Breast epithelium (tissue), 4 donors: ENCODE results near the gene NCK2. TPM values are rescaled to one million over a fixed set of nuclear protein-coding genes. Genes with fewer than 3 reads are reported as not detected.

Experiments used
- DNase-seq, 2 donors: peaks; one replicate each; pipeline ENCODE4 v3.0.0-alpha.2; 2019; ENCODE audit warnings: low spot score in 2 of 2
- H3K27ac ChIP-seq, 2 donors: fragments of 200-600 bp; sonication (generic) in 1 of 2; one replicate each; pipeline ENCODE4 v1.5.1; 2016 to 2019; ENCODE audit warnings: mild to moderate bottlenecking in 1 of 2
- H3K27me3 ChIP-seq, 2 donors: fragments of 200-600 bp; sonication (generic) in 1 of 2; one replicate each; pipeline versions ENCODE4 v1.5.1 to v1.6.0; 2017 to 2019; ENCODE audit warnings: control low read depth in 1 of 2, mild to moderate bottlenecking in 1 of 2
- H3K36me3 ChIP-seq: fragments of 200-600 bp; one replicate; pipeline ENCODE4 v1.5.1; 2019
- H3K4me1 ChIP-seq, 2 donors: fragments of 200-600 bp; sonication (generic); one replicate each; pipeline ENCODE4 v1.5.1; 2016 to 2019; ENCODE audit warnings: control low read depth in 1 of 2
- H3K4me3 ChIP-seq, 3 donors: fragments of 200-600 bp; sonication (generic); 1 replicate in 2 of 3; 2 replicates in 1 of 3; pipeline ENCODE4 v1.5.1; 2016 to 2019; ENCODE audit warnings: mild to moderate bottlenecking in 3 of 3, moderate library complexity in 2 of 3
- H3K9me3 ChIP-seq, 2 donors: fragments of 200-600 bp; sonication (generic) in 1 of 2; one replicate each; pipeline ENCODE4 v1.5.1; 2016 to 2019; ENCODE audit warnings: control low read depth in 1 of 2
- POLR2A ChIP-seq: fragments of 450-650 bp; IDR thresholded peaks from one replicate; pipeline ENCODE4 v1.6.1; 2016; ENCODE audit warnings: antibody characterized with exemption, mild to moderate bottlenecking, moderate library complexity
- POLR2AphosphoS5 ChIP-seq, 3 donors: sonication (generic); formaldehyde crosslinking; IDR thresholded peaks; one replicate each; pipeline ENCODE4 v1.6.1; 2017; ENCODE audit warnings: antibody characterized with exemption in 3 of 3
- intact Hi-C: fragments of 100-400 bp; cut with DNase I; formaldehyde crosslinking; loops from one replicate; pipeline ENCODE4 v1.15.1; 2023; ENCODE audit warnings: low total_unique reads
- total RNA-seq, 3 donors: library from RNA; depleted of rRNA; stranded (reverse); fragments of >200 nt; gene quantifications; one replicate each; pipeline ENCODE4 v1.1.0, GENCODE V29; 2016
- TF ChIP-seq, protein P1 (sequence below), 3 donors: fragments of 450-650 bp; IDR thresholded peaks; one replicate each; pipeline ENCODE4 v1.5.1; 2016 to 2017; ENCODE audit warnings: antibody characterized with exemption in 3 of 3, mild to moderate bottlenecking in 3 of 3, moderate library complexity in 3 of 3

NCK2 gene
- total RNA-seq, 3 donors from 2014 or later = 42.0 to 54.3 (median 46.9) TPM

DNA sequence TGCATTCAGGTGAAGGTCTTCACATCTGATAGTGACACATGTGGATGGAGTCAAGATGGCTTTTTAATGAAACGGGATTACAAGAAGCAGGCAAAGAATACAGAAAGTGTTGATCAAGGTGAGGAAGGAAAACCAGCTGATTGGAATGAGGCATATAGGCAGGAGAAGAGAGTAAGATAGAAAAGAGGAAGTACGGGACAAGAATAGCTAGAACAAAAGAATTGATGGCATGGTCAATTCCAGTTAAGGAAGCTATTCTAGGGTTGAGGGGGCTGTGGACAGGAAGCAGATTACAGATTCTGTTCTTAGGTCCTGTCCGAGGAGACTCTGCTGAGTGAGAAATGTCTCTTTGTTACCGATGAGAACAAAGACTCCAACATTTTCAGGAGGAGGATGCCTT, 13.2 kb upstream of the NCK2 start:
- peaks cover 0 to 5% of the 10 kb centered on the region in 2 donors for H3K9me3 ChIP-seq
- H3K27me3 ChIP-seq = no peaks in the 10 kb centered on the region
- TF ChIP-seq, protein P1, sequence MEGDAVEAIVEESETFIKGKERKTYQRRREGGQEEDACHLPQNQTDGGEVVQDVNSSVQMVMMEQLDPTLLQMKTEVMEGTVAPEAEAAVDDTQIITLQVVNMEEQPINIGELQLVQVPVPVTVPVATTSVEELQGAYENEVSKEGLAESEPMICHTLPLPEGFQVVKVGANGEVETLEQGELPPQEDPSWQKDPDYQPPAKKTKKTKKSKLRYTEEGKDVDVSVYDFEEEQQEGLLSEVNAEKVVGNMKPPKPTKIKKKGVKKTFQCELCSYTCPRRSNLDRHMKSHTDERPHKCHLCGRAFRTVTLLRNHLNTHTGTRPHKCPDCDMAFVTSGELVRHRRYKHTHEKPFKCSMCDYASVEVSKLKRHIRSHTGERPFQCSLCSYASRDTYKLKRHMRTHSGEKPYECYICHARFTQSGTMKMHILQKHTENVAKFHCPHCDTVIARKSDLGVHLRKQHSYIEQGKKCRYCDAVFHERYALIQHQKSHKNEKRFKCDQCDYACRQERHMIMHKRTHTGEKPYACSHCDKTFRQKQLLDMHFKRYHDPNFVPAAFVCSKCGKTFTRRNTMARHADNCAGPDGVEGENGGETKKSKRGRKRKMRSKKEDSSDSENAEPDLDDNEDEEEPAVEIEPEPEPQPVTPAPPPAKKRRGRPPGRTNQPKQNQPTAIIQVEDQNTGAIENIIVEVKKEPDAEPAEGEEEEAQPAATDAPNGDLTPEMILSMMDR (IDR thresholded peaks at IDR 0.05) = no peak
- TF ChIP-seq POLR2A (no peak), POLR2AphosphoS5 (IDR thresholded peaks at IDR 0.05) (no peak)
- intact Hi-C loops = no loop called here
- DNase-seq = no peak
- no peaks in the 10 kb centered on the region for H3K4me1 ChIP-seq
- H3K36me3 ChIP-seq = no peaks in the 10 kb centered on the region
- no peak overlapping the region for H3K4me3 ChIP-seq
- no peak overlapping the region for H3K27ac ChIP-seq

DNA sequence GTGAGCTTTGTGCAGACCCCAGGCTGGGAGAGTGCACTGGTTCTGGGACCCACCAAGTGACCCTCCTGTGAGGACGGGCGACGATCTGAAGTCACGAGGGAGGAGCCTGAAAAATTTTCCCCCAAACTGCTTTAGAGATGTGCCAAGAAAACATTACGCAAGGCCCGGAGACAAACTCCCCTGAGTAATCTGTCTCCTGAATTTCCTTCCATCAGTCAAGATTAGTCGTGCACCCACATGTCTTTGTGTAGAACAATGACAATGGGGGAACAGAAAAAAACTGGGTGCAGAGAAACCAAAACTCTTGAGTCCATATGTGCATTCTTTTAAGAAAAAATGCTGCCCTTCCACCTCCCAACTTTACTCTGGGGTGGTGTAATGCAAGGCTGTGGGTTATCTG, 12.6 kb upstream of the NCK2 start:
- Histone ChIP-seq H3K27me3 (no peaks in the 10 kb centered on the region), H3K36me3 (no peaks in the 10 kb centered on the region), H3K4me1 (no peaks in the 10 kb centered on the region), H3K4me3 (no peak overlapping the region), H3K27ac (no peak overlapping the region), H3K9me3 (peaks cover 0 to 4% of the 10 kb centered on the region in 2 donors)
- TF ChIP-seq POLR2AphosphoS5 (IDR thresholded peaks at IDR 0.05) (no peak), POLR2A (no peak)
- TF ChIP-seq, protein P1 (IDR thresholded peaks at IDR 0.05) = no peak
- no peak for DNase-seq
- intact Hi-C loops = no loop called here

DNA sequence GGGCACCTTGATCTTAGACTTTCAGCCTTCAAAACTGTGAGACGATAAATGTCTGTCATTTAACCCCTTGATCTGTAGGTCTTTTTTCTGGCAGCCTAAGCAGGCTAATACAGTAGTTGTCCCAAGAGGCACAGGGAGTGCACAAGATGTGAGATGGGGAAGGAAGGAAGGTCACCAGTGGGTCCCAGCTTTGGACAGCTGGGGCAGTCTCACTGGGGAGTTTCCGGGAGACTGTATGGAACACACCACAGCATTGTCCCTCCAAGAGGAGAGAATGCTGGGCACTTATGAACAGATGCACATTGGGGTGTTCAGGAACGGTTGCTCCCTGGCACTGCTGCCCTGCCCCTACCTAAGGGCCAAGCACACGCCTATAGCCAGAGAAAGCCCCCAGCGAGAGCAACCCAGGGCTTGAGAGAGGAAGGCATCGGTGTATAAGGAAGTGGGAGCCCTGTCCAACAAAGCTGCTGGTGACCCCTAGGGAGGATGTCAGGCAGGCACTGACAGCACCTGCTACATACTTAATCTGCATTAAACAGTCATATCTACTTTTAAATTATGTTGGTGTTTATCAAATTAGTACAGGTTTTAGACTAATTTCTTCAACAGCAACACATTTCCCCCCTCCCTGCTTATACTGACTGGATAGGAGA, 11.6 kb upstream of the NCK2 start:
- Histone ChIP-seq H3K36me3 (no peaks in the 10 kb centered on the region), H3K9me3 (no peaks in the 10 kb centered on the region), H3K4me1 (no peaks in the 10 kb centered on the region), H3K27ac (no peak overlapping the region), H3K27me3 (no peaks in the 10 kb centered on the region), H3K4me3 (no peak overlapping the region)
- TF ChIP-seq POLR2AphosphoS5 (IDR thresholded peaks at IDR 0.05) (no peak), POLR2A (no peak)
- TF ChIP-seq, protein P1 (IDR thresholded peaks at IDR 0.05) = no peak
- no peak for DNase-seq
- intact Hi-C loops = no loop called here

DNA sequence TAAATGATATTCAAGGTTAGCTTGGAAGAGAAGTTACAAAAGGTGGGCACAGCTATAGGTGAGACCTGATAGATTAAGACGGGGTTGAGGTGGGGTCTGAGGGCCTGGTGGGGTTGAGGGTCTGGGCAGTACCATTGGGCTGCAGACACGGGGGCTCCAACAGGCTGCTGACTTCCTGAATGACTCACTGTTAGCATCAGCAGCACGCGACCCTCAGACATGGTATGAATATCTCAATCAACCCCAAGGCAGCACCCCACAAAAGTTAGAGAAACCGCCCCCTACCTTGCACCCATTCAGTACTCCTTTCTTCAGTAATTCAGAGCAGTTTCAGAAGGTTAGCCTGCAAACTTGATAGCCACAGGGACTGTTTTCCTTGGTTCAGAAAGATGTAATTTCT, 10.8 kb upstream of the NCK2 start:
- TF ChIP-seq POLR2A (no peak), POLR2AphosphoS5 (IDR thresholded peaks at IDR 0.05) (no peak)
- TF ChIP-seq, protein P1 (IDR thresholded peaks at IDR 0.05) = no peak
- Histone ChIP-seq H3K4me3 (no peak overlapping the region), H3K4me1 (no peaks in the 10 kb centered on the region), H3K9me3 (no peaks in the 10 kb centered on the region), H3K27me3 (no peaks in the 10 kb centered on the region), H3K27ac (no peak overlapping the region), H3K36me3 (no peaks in the 10 kb centered on the region)
- no peak for DNase-seq
- intact Hi-C loops = no loop called here

DNA sequence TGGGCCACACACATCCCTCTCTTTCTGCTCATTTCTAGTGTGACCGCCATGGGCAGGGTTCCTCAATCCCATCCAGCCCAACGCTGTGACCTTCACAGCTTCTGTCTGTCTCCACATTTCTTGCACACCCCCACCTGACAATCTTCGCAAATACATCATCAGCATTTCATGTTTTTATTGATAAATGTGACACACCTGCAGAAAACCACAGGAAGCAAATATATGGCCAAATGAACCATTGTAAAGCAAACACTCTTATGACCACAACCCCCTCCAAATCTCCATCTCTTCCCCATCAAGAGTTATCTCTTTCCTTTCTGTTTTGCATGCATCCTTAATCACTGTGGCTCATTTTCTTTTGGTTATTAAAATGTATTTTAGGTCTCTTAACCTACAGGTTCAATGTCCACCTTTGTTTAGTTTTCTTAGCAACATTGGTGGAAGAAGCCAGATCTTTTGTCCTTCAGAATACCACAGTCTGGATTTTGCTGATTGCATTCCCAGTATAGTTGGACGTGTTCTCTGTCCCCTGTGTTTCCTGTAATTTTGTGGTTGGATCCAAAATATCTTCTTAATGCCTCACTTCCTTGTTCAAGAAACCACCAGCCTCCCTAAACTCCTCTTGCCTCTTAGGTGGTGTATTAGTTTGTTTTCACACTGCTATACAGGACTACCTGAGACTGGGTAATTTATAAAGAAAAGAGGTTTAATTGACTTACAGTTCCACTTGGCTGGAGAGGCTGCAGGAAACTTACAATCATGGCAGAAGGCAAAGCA, 9.8 kb upstream of the NCK2 start:
- DNase-seq = no peak
- no peaks in the 10 kb centered on the region for H3K27me3 ChIP-seq
- TF ChIP-seq POLR2AphosphoS5 (IDR thresholded peaks at IDR 0.05) (no peak), POLR2A (no peak)
- TF ChIP-seq, protein P1 (IDR thresholded peaks at IDR 0.05) = no peak
- intact Hi-C loops = no loop called here
- no peaks in the 10 kb centered on the region for H3K36me3 ChIP-seq
- H3K9me3 ChIP-seq = no peaks in the 10 kb centered on the region
- H3K27ac ChIP-seq = peak overlapping the region; percentile 40 to 48
- H3K4me3 ChIP-seq = no peak overlapping the region
- H3K4me1 ChIP-seq = no peaks in the 10 kb centered on the region
